Neural progenitor cell (in vitro differentiated cells): ENCODE results near the gene CAST. TPM values are rescaled to one million over a fixed set of nuclear protein-coding genes. Genes with fewer than 3 reads are reported as not detected.

Experiments
- DNase-seq: peaks from one replicate; pipeline ENCODE4 v3.0.0-alpha.2; 2016; ENCODE audit warnings: low spot score
- H2AFZ ChIP-seq: fragments of 200-600 bp; sonication (generic); replicated peaks from 2 replicates; pipeline ENCODE4 v1.6.1; 2016; ENCODE audit warnings: antibody characterized with exemption
- H3F3A ChIP-seq: fragments of 200-600 bp; sonication (generic); 2 replicates; pipeline ENCODE4 v1.6.1; 2016; ENCODE audit warnings: antibody characterized with exemption, low read depth
- H3K27ac ChIP-seq: fragments of 200-600 bp; sonication (generic); 2 replicates; pipeline ENCODE4 v1.5.1; 2016; ENCODE audit warnings: mild to moderate bottlenecking
- H3K27me3 ChIP-seq: fragments of 200-600 bp; sonication (generic); 2 replicates; pipeline ENCODE4 v1.6.1; 2016; ENCODE audit warnings: mild to moderate bottlenecking, moderate library complexity
- H3K36me3 ChIP-seq: fragments of 200-600 bp; sonication (generic); 2 replicates; pipeline ENCODE4 v1.5.1; 2016
- H3K4me1 ChIP-seq: fragments of 200-600 bp; sonication (generic); 2 replicates; pipeline ENCODE4 v1.6.1; 2016; ENCODE audit warnings: mixed run types
- H3K4me2 ChIP-seq: fragments of 200-600 bp; sonication (generic); 2 replicates; pipeline ENCODE4 v1.6.1; 2016
- H3K4me3 ChIP-seq: fragments of 200-600 bp; sonication (generic); 2 replicates; pipeline ENCODE4 v1.5.1; 2016
- H3K79me2 ChIP-seq: fragments of 200-600 bp; sonication (generic); 2 replicates; pipeline ENCODE4 v1.6.1; 2016; ENCODE audit warnings: low read depth
- H3K9ac ChIP-seq: fragments of 200-600 bp; sonication (generic); 2 replicates; pipeline ENCODE4 v1.6.1; 2016
- H3K9me3 ChIP-seq: fragments of 200-600 bp; sonication (generic); 2 replicates; pipeline ENCODE4 v1.5.1; 2016; ENCODE audit warnings: low read depth
- H4K20me1 ChIP-seq: fragments of 200-600 bp; sonication (generic); 2 replicates; pipeline ENCODE4 v1.6.1; 2016; ENCODE audit warnings: low read depth
- H3K27ac Mint-ChIP-seq: 3 replicates; pipeline ENCODE4 v1.8.0; 2021; ENCODE audit warnings: mixed read lengths
- H3K27me3 Mint-ChIP-seq: 2 replicates; pipeline ENCODE4 v1.8.0; 2022; ENCODE audit warnings: low read depth, mild to moderate bottlenecking, inconsistent platforms, moderate library complexity, mixed read lengths; ENCODE audit not compliant: insufficient read depth
- H3K36me3 Mint-ChIP-seq: 3 replicates; pipeline ENCODE4 v1.8.0; 2021; ENCODE audit warnings: mixed read lengths
- H3K4me1 Mint-ChIP-seq: 3 replicates; pipeline ENCODE4 v1.8.0; 2021; ENCODE audit warnings: mixed read lengths
- H3K4me3 Mint-ChIP-seq: 3 replicates; pipeline ENCODE4 v1.8.0; 2021; ENCODE audit warnings: mild to moderate bottlenecking, moderate library complexity, mixed read lengths
- H3K9me3 Mint-ChIP-seq: 3 replicates; pipeline ENCODE4 v1.8.0; 2020; ENCODE audit warnings: mixed read lengths
- CTCF ChIP-seq: fragments of 200-600 bp; sonication (generic); IDR thresholded peaks from 2 replicates; pipeline ENCODE4 v1.5.1; 2017; ENCODE audit warnings: antibody characterized with exemption, mild to moderate bottlenecking
- EZH2 ChIP-seq: fragments of 200-600 bp; sonication (generic); IDR thresholded peaks from 2 replicates; pipeline ENCODE4 v1.6.1; 2017; ENCODE audit warnings: antibody characterized with exemption, mild to moderate bottlenecking, moderate library complexity
- EZH2phosphoT487 ChIP-seq: fragments of 200-600 bp; sonication (generic); IDR thresholded peaks from 2 replicates; pipeline ENCODE4 v1.6.1; 2017; ENCODE audit warnings: antibody characterized with exemption
- total RNA-seq: library from RNA; depleted of rRNA; stranded (reverse); fragments of >200 nt; gene quantifications from 2 replicates; pipeline ENCODE4 v1.2.3, GENCODE V29; 2015; ENCODE audit warnings: low replicate concordance

CAST gene
- total RNA-seq, 1 donor from 2014 or later, result 64.6 TPM

- Histone ChIP-seq H3K4me2 (no peak overlapping the region), H3K9me3 (no peaks in the 10 kb centered on the region), H2AFZ (no peak overlapping the region), H4K20me1 (peaks cover 4% of the 10 kb centered on the region), H3K27ac (no peak overlapping the region), H3K27me3 (no peaks in the 10 kb centered on the region), H3K36me3 (no peaks in the 10 kb centered on the region), H3K4me3 (no peak overlapping the region), H3K4me1 (no peaks in the 10 kb centered on the region), H3K79me2 (no peaks in the 10 kb centered on the region), H3K9ac (no peak overlapping the region), H3F3A (no peaks in the 10 kb centered on the region)
- Mint-ChIP-seq H3K27me3 (no peaks in the 10 kb centered on the region), H3K27ac (peak overlapping the region; percentile 42), H3K36me3 (peaks cover 3% of the 10 kb centered on the region), H3K4me1 (peaks cover 18% of the 10 kb centered on the region), H3K9me3 (no peaks in the 10 kb centered on the region), H3K4me3 (no peak overlapping the region)
- TF ChIP-seq EZH2, result no peak
- no peak for DNase-seq
Measured at GRCh38 chr5:96714450-96714849, 52.3 kb downstream of the CAST start.

- Histone ChIP-seq H3F3A (no peaks in the 10 kb centered on the region), H3K36me3 (no peaks in the 10 kb centered on the region), H2AFZ (no peak overlapping the region), H3K4me2 (no peak overlapping the region), H3K4me3 (no peak overlapping the region), H3K27ac (no peak overlapping the region), H3K27me3 (no peaks in the 10 kb centered on the region), H3K4me1 (no peaks in the 10 kb centered on the region), H4K20me1 (peaks cover 4% of the 10 kb centered on the region), H3K79me2 (no peaks in the 10 kb centered on the region), H3K9ac (no peak overlapping the region), H3K9me3 (no peaks in the 10 kb centered on the region)
- no peaks in the 10 kb centered on the region for H3K9me3 Mint-ChIP-seq
- H3K4me1 Mint-ChIP-seq, result peaks cover 18% of the 10 kb centered on the region
- no peaks in the 10 kb centered on the region for H3K27me3 Mint-ChIP-seq
- TF ChIP-seq EZH2phosphoT487 (no peak), CTCF (no peak), EZH2 (no peak)
- H3K4me3 Mint-ChIP-seq, result no peak overlapping the region
- DNase-seq, result peak; percentile 34
- peaks cover 3% of the 10 kb centered on the region for H3K36me3 Mint-ChIP-seq
- peak overlapping the region; percentile 43 for H3K27ac Mint-ChIP-seq
Measured at GRCh38 chr5:96714951-96715451, 52.8 kb downstream of the CAST start.

GRCh38 chr5:96716007-96716406, 53.8 kb downstream of the CAST start:
- Histone ChIP-seq H3K79me2 (no peaks in the 10 kb centered on the region), H3K4me1 (no peaks in the 10 kb centered on the region), H3K4me3 (no peak overlapping the region), H3F3A (no peaks in the 10 kb centered on the region), H2AFZ (no peak overlapping the region), H3K27ac (no peak overlapping the region), H3K36me3 (no peaks in the 10 kb centered on the region), H3K9ac (no peak overlapping the region), H3K9me3 (no peaks in the 10 kb centered on the region), H4K20me1 (peaks cover 4% of the 10 kb centered on the region), H3K27me3 (no peaks in the 10 kb centered on the region), H3K4me2 (no peak overlapping the region)
- Mint-ChIP-seq H3K4me1 (peaks cover 21% of the 10 kb centered on the region), H3K4me3 (no peak overlapping the region), H3K36me3 (peaks cover 3% of the 10 kb centered on the region), H3K9me3 (no peaks in the 10 kb centered on the region), H3K27me3 (no peaks in the 10 kb centered on the region), H3K27ac (no peak overlapping the region)
- DNase-seq, result no peak
- no peak for TF ChIP-seq CTCF

- H3K79me2 ChIP-seq, result no peaks in the 10 kb centered on the region
- H3K27me3 Mint-ChIP-seq, result no peaks in the 10 kb centered on the region
Measured at GRCh38 chr5:96716716-96717115, 54.5 kb downstream of the CAST start.

More at GRCh38 chr5:96716716-96717115, 54.5 kb downstream of the CAST start:
- Histone ChIP-seq H3K9ac (no peak overlapping the region), H3K27me3 (no peaks in the 10 kb centered on the region), H3K4me2 (no peak overlapping the region), H3K4me3 (no peak overlapping the region), H3K9me3 (no peaks in the 10 kb centered on the region), H2AFZ (no peak overlapping the region), H3K4me1 (no peaks in the 10 kb centered on the region), H3K27ac (no peak overlapping the region), H3K36me3 (no peaks in the 10 kb centered on the region), H3F3A (no peaks in the 10 kb centered on the region), H4K20me1 (peaks cover 4% of the 10 kb centered on the region)
- no peak for TF ChIP-seq CTCF
- no peak for TF ChIP-seq EZH2phosphoT487
- TF ChIP-seq EZH2, result no peak
- peaks cover 3% of the 10 kb centered on the region for H3K36me3 Mint-ChIP-seq
- no peak for DNase-seq
- H3K4me1 Mint-ChIP-seq, result peaks cover 21% of the 10 kb centered on the region
- H3K4me3 Mint-ChIP-seq, result no peak overlapping the region
- no peaks in the 10 kb centered on the region for H3K9me3 Mint-ChIP-seq
- H3K27ac Mint-ChIP-seq, result no peak overlapping the region
